ENCODE results near the gene PPP1R14D.

The PPP1R14D gene

GRCh38 chr15:40850576-40851112 lies 22.1 kb upstream of the PPP1R14D start:
- peaks cover 22% of the 10 kb centered on the region for H3K4me1 ChIP-seq (ENCODE audit: control insufficient read depth, insufficient read depth, low read length)
- no peak overlapping the region for H3K9ac ChIP-seq (ENCODE audit: low read length)
- no peak overlapping the region for H3K27ac ChIP-seq (ENCODE audit: low read depth, low read length)
- no peak overlapping the region for H3K4me3 ChIP-seq (ENCODE audit: low read depth, low read length)
- no peaks in the 10 kb centered on the region for H3K9me3 ChIP-seq (ENCODE audit: control insufficient read depth, insufficient read depth, low read depth, low read length)
- peaks cover 57% of the 10 kb centered on the region for H3K36me3 ChIP-seq (ENCODE audit: control insufficient read depth, insufficient read depth, low read length)
- H3K27me3 ChIP-seq (ENCODE audit: control insufficient read depth, insufficient read depth, low read length) = no peaks in the 10 kb centered on the region

DNA sequence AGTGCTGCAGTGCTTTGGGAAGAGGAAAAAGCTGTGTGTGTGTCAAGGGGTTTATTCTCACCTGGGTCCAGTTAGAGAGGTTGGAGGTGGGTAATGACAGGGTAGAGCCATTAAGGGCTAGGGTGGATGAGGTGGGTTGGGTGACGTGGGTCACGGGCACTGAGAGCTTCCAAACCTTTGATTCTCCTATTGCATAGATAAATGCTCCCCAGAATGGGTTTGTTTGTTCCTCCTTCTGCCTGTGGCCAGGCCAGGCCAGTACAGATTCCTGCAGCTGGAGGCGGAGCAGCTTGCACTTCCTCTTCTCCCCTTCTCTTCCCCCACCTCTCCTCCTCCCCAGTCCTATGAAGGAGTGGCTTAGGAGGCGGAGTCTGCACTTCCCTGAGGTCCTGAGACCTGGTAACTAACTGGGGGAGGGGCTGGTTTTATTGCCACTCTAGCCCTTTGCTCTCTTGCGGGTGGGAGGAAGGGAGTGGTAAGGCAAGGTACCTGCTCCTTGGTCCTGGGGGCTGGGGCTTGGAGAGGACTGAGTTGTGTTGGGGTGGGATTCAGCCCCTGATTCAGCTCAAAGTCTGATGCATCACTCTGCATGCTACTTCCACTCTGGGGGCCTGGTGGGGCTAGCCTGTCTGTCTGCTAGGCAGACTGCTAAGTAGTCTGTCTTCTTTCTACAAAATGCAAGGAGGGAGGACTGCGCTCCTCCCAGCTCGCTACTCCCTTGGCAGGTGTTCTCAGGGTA lies 18.9 kb upstream of the PPP1R14D start:
- Histone ChIP-seq H3K9me3 (ENCODE audit: control insufficient read depth, insufficient read depth, low read depth, low read length) (no peaks in the 10 kb centered on the region), H3K4me3 (ENCODE audit: low read depth, low read length) (peak overlapping the region; percentile 39), H3K27ac (ENCODE audit: low read depth, low read length) (peak overlapping the region; percentile 9; the same call in 1 of the 2 replicates), H3K4me1 (ENCODE audit: control insufficient read depth, insufficient read depth, low read length) (peaks cover 33% of the 10 kb centered on the region), H3K9ac (ENCODE audit: low read length) (no peak overlapping the region), H3K36me3 (ENCODE audit: control insufficient read depth, insufficient read depth, low read length) (peaks cover 29% of the 10 kb centered on the region), H3K27me3 (ENCODE audit: control insufficient read depth, insufficient read depth, low read length) (peaks cover 22% of the 10 kb centered on the region; the same call in 1 of the 2 replicates)

GRCh38 chr15:40846841-40847222 lies 18.3 kb upstream of the PPP1R14D start:
- peak overlapping the region; percentile 9; the same call in 1 of the 2 replicates for H3K27ac ChIP-seq (ENCODE audit: low read depth, low read length)
- peaks cover 27% of the 10 kb centered on the region for H3K36me3 ChIP-seq (ENCODE audit: control insufficient read depth, insufficient read depth, low read length)
- peak overlapping the region; percentile 39 for H3K4me3 ChIP-seq (ENCODE audit: low read depth, low read length)
- no peaks in the 10 kb centered on the region for H3K9me3 ChIP-seq (ENCODE audit: control insufficient read depth, insufficient read depth, low read depth, low read length)
- H3K9ac ChIP-seq (ENCODE audit: low read length) = peak overlapping the region; percentile 49
- H3K27me3 ChIP-seq (ENCODE audit: control insufficient read depth, insufficient read depth, low read length) = peaks cover 24% of the 10 kb centered on the region; the same call in 1 of the 2 replicates
- peaks cover 33% of the 10 kb centered on the region for H3K4me1 ChIP-seq (ENCODE audit: control insufficient read depth, insufficient read depth, low read length)

DNA sequence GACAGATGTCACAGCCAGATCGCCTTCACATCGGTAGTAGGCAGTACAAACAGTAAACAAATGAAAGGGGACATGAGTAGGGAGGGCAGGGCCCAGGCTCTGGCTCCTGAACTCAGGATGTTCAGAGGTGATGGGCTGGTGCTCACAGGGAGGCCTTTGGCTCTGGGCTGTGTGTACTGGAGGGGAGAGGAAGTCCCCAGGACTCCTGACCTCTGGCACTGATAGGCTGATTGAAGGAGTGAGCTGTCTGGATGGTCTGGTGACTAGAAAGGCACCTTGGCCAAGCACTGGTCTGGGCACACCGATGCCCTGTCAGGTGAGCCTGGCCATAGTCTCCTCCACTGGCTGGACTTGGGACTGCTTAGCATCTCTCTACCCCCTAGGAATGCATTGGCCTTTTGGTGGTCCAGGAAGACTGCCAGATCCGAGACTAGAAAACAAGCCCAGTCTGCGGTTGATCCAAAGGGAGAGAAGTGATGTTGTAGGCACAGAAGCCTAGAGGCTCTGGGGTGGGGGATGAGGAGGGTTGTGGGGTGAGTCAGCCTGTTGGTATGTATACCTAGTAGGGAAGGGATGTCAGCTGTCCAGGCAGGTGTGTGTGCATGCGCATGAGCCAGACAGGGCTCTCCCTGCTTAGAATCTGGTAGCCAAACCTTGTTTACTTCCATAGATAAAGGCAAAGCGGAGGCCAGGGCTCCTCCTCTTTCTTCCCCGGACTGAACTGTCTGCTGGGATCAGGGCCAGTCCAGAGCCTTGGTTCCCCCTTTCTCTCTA lies 17.2 kb upstream of the PPP1R14D start:
- no peaks in the 10 kb centered on the region for H3K9me3 ChIP-seq (ENCODE audit: control insufficient read depth, insufficient read depth, low read depth, low read length)
- no peak overlapping the region for H3K27ac ChIP-seq (ENCODE audit: low read depth, low read length)
- peaks cover 20% of the 10 kb centered on the region for H3K36me3 ChIP-seq (ENCODE audit: control insufficient read depth, insufficient read depth, low read length)
- H3K4me3 ChIP-seq (ENCODE audit: low read depth, low read length) = peak overlapping the region; percentile 69
- H3K27me3 ChIP-seq (ENCODE audit: control insufficient read depth, insufficient read depth, low read length) = peaks cover 26% of the 10 kb centered on the region; the same call in 1 of the 2 replicates
- H3K9ac ChIP-seq (ENCODE audit: low read length) = peak overlapping the region; percentile 49
- H3K4me1 ChIP-seq (ENCODE audit: control insufficient read depth, insufficient read depth, low read length) = peaks cover 33% of the 10 kb centered on the region

DNA sequence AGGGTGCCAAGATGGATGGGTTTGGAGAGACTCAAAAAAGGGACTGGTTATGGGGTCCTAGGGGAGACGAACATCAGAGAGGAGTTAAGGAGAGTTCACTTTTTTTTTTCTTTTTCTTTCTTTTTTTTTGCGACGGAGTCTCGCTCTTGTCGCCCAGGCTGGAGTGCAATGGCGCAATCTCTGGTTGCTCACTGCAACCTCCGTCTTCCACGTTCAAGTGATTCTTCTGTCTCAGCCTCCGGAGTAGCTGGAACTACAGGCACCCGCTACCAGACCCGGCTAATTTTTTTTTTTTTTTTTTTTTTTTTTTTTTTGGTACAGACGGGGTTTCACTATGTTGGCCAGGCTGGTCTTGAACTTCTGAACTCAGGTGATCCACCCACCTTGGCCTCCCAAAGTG lies 16.5 kb upstream of the PPP1R14D start:
- Histone ChIP-seq H3K27me3 (ENCODE audit: control insufficient read depth, insufficient read depth, low read length) (peaks cover 26% of the 10 kb centered on the region; the same call in 1 of the 2 replicates), H3K4me1 (ENCODE audit: control insufficient read depth, insufficient read depth, low read length) (peaks cover 33% of the 10 kb centered on the region), H3K36me3 (ENCODE audit: control insufficient read depth, insufficient read depth, low read length) (peaks cover 15% of the 10 kb centered on the region; the same call in 1 of the 2 replicates), H3K9me3 (ENCODE audit: control insufficient read depth, insufficient read depth, low read depth, low read length) (no peaks in the 10 kb centered on the region), H3K9ac (ENCODE audit: low read length) (peak overlapping the region; percentile 43), H3K27ac (ENCODE audit: low read depth, low read length) (no peak overlapping the region), H3K4me3 (ENCODE audit: low read depth, low read length) (peak overlapping the region; percentile 69)

- Histone ChIP-seq H3K9me3 (ENCODE audit: control insufficient read depth, insufficient read depth, low read depth, low read length) (no peaks in the 10 kb centered on the region), H3K36me3 (ENCODE audit: control insufficient read depth, insufficient read depth, low read length) (peaks cover 15% of the 10 kb centered on the region; the same call in 1 of the 2 replicates), H3K4me3 (ENCODE audit: low read depth, low read length) (peak overlapping the region; percentile 69), H3K27ac (ENCODE audit: low read depth, low read length) (peak overlapping the region; percentile 64; the same call in 1 of the 2 replicates), H3K4me1 (ENCODE audit: control insufficient read depth, insufficient read depth, low read length) (peaks cover 33% of the 10 kb centered on the region), H3K9ac (ENCODE audit: low read length) (peak overlapping the region; percentile 34), H3K27me3 (ENCODE audit: control insufficient read depth, insufficient read depth, low read length) (peaks cover 26% of the 10 kb centered on the region; the same call in 1 of the 2 replicates)
Measured at GRCh38 chr15:40844696-40845030, 16.2 kb upstream of the PPP1R14D start.

GRCh38 chr15:40843885-40844695 lies 15.6 kb upstream of the PPP1R14D start, which contains the start of gene SPINT1:
TSS of gene SPINT1 (plus strand) at chr15:40844048. CDS start at chr15:40844555, 507 bp downstream.
- peaks cover 33% of the 10 kb centered on the region for H3K4me1 ChIP-seq (ENCODE audit: control insufficient read depth, insufficient read depth, low read length)
- peak within 1 kb of the TSS; percentile 64 for H3K27ac ChIP-seq (ENCODE audit: low read depth, low read length)
- H3K4me3 ChIP-seq (ENCODE audit: low read depth, low read length) = peak within 1 kb of the TSS; percentile 69
- peaks cover 15% of the 10 kb centered on the region; the same call in 1 of the 2 replicates for H3K36me3 ChIP-seq (ENCODE audit: control insufficient read depth, insufficient read depth, low read length)
- H3K9ac ChIP-seq (ENCODE audit: low read length) = peak within 1 kb of the TSS; percentile 34
- H3K9me3 ChIP-seq (ENCODE audit: control insufficient read depth, insufficient read depth, low read depth, low read length) = no peaks in the 10 kb centered on the region
- peaks cover 26% of the 10 kb centered on the region; the same call in 1 of the 2 replicates for H3K27me3 ChIP-seq (ENCODE audit: control insufficient read depth, insufficient read depth, low read length)

GRCh38 chr15:40843261-40843884 lies 14.9 kb upstream of the PPP1R14D start:
- Histone ChIP-seq H3K9ac (ENCODE audit: low read length) (peak overlapping the region; percentile 34), H3K9me3 (ENCODE audit: control insufficient read depth, insufficient read depth, low read depth, low read length) (no peaks in the 10 kb centered on the region), H3K4me3 (ENCODE audit: low read depth, low read length) (peak overlapping the region; percentile 69), H3K27me3 (ENCODE audit: control insufficient read depth, insufficient read depth, low read length) (peaks cover 26% of the 10 kb centered on the region; the same call in 1 of the 2 replicates), H3K27ac (ENCODE audit: low read depth, low read length) (no peak overlapping the region), H3K36me3 (ENCODE audit: control insufficient read depth, insufficient read depth, low read length) (peaks cover 13% of the 10 kb centered on the region; the same call in 1 of the 2 replicates), H3K4me1 (ENCODE audit: control insufficient read depth, insufficient read depth, low read length) (peaks cover 33% of the 10 kb centered on the region)

DNA sequence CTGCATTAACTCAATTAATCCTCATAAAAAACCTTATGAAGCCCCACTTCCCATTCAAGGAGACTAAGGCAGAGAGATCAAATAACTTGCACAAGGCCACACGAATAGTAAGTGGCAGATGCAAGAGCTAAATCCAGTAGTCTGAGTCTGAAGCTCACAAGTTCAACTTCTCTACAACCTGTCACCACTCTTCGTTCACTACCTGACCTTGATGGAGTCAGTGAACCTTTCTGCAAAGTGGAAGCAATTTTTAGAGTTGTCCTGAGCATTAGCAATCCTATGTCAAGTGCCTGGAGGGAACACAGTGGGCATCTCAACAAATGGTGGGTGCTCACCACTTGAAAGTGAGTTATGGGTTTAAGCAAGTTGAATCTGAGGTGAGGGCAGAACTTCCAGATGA lies 13.2 kb upstream of the PPP1R14D start:
- H3K9ac ChIP-seq (ENCODE audit: low read length) = no peak overlapping the region
- no peak overlapping the region for H3K4me3 ChIP-seq (ENCODE audit: low read depth, low read length)
- H3K27ac ChIP-seq (ENCODE audit: low read depth, low read length) = no peak overlapping the region
- H3K4me1 ChIP-seq (ENCODE audit: control insufficient read depth, insufficient read depth, low read length) = peaks cover 22% of the 10 kb centered on the region
- H3K27me3 ChIP-seq (ENCODE audit: control insufficient read depth, insufficient read depth, low read length) = peaks cover 26% of the 10 kb centered on the region; the same call in 1 of the 2 replicates
- H3K36me3 ChIP-seq (ENCODE audit: control insufficient read depth, insufficient read depth, low read length) = peaks cover 6% of the 10 kb centered on the region; the same call in 1 of the 2 replicates
- H3K9me3 ChIP-seq (ENCODE audit: control insufficient read depth, insufficient read depth, low read depth, low read length) = no peaks in the 10 kb centered on the region

GRCh38 chr15:40838756-40839155 lies 10.2 kb upstream of the PPP1R14D start:
- Histone ChIP-seq H3K9ac (ENCODE audit: low read length) (no peak overlapping the region), H3K4me1 (ENCODE audit: control insufficient read depth, insufficient read depth, low read length) (peaks cover 7% of the 10 kb centered on the region), H3K4me3 (ENCODE audit: low read depth, low read length) (no peak overlapping the region), H3K36me3 (ENCODE audit: control insufficient read depth, insufficient read depth, low read length) (no peaks in the 10 kb centered on the region), H3K27me3 (ENCODE audit: control insufficient read depth, insufficient read depth, low read length) (peaks cover 14% of the 10 kb centered on the region; the same call in 1 of the 2 replicates), H3K9me3 (ENCODE audit: control insufficient read depth, insufficient read depth, low read depth, low read length) (no peaks in the 10 kb centered on the region), H3K27ac (ENCODE audit: low read depth, low read length) (no peak overlapping the region)

Data from HUES6 (cell line).